Measurements from ENCODE around the gene OSBPL5.

OSBPL5 gene

DNA sequence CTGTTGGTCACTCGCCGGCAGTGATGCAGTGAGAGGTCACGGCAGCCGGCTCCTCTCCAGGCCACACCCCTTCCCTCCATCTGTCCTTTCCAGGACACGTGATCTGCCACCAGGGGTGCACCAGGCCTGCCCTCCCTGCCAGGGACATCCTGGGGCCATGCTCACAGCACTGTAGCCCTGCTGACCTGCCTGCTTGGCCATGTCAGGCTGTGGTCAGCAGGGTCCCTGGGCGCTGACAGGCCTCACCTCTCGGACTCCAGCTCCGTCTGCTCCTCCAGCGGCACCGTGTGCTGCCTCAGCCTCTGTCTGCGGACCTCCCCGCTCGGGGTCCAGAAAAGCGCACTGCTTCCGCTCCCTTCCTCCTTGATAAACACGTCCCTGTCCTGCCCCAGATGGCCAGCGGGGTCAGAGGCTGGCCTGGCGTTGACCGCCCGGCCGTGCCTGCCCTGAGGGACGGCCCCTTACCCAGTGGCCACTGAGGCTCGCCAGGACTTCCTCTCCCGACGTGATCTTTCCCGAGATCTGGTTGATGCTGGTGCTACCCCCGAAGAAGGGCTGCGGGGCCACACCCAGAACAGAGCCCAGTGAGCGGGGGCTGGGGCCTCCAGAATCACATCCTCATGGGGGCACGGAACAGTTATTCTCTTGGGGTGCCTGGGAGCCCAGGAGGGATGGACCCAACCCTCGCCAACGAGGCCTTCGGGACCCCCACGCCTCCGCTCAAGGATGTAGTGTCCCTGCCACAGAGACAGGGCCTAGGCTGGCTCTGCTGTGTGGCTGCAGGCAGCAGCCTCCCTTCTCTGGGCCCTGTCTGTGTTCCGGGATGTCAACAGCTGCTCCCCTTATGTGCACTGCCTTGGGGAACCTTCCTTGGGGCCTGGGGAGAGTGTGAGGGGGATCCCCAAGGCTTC, 71.6 kb downstream of the OSBPL5 start:
- H3K4me3 ChIP-seq (ENCODE audit: control insufficient read depth in 1 of 7, extremely low read depth in 1 of 7, insufficient read depth in 4 of 7, low read depth in 2 of 7, low read length in 6 of 7) = no peak overlapping the region
- POLR2A ChIA-PET = no interaction called here
- H3K27ac ChIP-seq (ENCODE audit: insufficient read depth in 1 of 2, low read depth in 1 of 2, low read length in 2 of 2, poor library complexity in 1 of 2, severe bottlenecking in 2 of 2) = no peak overlapping the region
- WGBS (ENCODE audit: insufficient coverage) = 92% methylated on average over 32 of the region's 36 CpGs
- peaks cover 0 to 30% (median 12%) of the 10 kb centered on the region in 4 experiments for H3K36me3 ChIP-seq (ENCODE audit: control insufficient read depth in 4 of 4, insufficient read depth in 4 of 4, low read length in 3 of 4)
- H3K4me1 ChIP-seq (ENCODE audit: control extremely low read depth in 1 of 4, control insufficient read depth in 4 of 4, insufficient read depth in 4 of 4, low read length in 3 of 4) = peaks cover 0 to 6% (median under 1%) of the 10 kb centered on the region in 4 experiments
- H3K9me3 ChIP-seq (ENCODE audit: control extremely low read depth in 1 of 5, control insufficient read depth in 4 of 5, insufficient read depth in 2 of 5, low read depth in 1 of 5, low read length in 4 of 5) = no peaks in the 10 kb centered on the region
- no peak for DNase-seq
- CTCF ChIA-PET = interaction anchor here (1.1 to 6.8 kb wide), 3 partner anchors 43 to 122 kb away, joined by 3 to 87 read pairs (median 44); no protein-coding TSS in a partner anchor
- no peaks in the 10 kb centered on the region for H3K27me3 ChIP-seq (replicated peaks in 2 of 5; ENCODE audit: control insufficient read depth in 4 of 5, insufficient read depth in 5 of 5, low read length in 4 of 5)

DNA sequence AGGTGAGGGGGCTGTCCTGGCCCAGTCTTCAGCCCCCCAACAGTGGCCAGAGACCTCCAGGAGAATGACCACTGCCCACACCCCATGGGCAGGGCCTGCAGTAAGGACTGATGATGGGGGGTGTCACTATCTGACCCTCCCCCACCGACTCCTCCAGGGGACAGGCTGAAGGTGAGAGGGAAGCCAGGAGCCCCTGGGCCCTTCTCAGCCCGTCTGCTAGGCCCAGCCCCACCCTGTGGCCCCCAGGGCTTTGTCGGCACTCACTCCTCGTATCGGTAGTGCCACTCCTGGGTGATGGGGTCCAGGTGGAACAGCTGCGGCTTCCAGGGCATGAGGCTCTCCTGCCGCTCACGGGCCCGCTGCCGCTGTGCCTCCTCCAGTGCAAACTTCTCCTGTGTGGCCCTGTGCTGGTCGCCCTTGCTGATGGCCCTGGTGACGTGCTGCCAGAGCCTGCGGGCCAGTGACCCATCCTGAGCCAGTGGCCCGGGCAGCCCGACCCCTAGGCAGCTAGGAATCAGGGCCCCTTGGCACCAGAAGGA, 72.4 kb downstream of the OSBPL5 start:
- 95% methylated on average over 11 of the region's 15 CpGs for WGBS (ENCODE audit: insufficient coverage)
- no peak overlapping the region for H3K4me3 ChIP-seq (ENCODE audit: control insufficient read depth in 1 of 7, extremely low read depth in 1 of 7, insufficient read depth in 4 of 7, low read depth in 2 of 7, low read length in 6 of 7)
- DNase-seq = no peak
- no peaks in the 10 kb centered on the region for H3K9me3 ChIP-seq (ENCODE audit: control extremely low read depth in 1 of 5, control insufficient read depth in 4 of 5, insufficient read depth in 2 of 5, low read depth in 1 of 5, low read length in 4 of 5)
- ChIA-PET CTCF (interaction anchor here (0.9 to 6.8 kb wide), 6 partner anchors 11 to 122 kb away, joined by 3 to 87 read pairs (median 4); no protein-coding TSS in a partner anchor), POLR2A (no interaction called here)
- H3K4me1 ChIP-seq (ENCODE audit: control extremely low read depth in 1 of 4, control insufficient read depth in 4 of 4, insufficient read depth in 4 of 4, low read length in 3 of 4) = peaks cover 0 to 14% (median 6%) of the 10 kb centered on the region in 4 experiments
- H3K27ac ChIP-seq (ENCODE audit: insufficient read depth in 1 of 2, low read depth in 1 of 2, low read length in 2 of 2, poor library complexity in 1 of 2, severe bottlenecking in 2 of 2) = no peak overlapping the region
- no peaks in the 10 kb centered on the region for H3K27me3 ChIP-seq (replicated peaks in 2 of 5; ENCODE audit: control insufficient read depth in 4 of 5, insufficient read depth in 5 of 5, low read length in 4 of 5)
- H3K36me3 ChIP-seq (ENCODE audit: control insufficient read depth in 4 of 4, insufficient read depth in 4 of 4, low read length in 3 of 4) = peaks cover 0 to 30% (median 12%) of the 10 kb centered on the region in 4 experiments

DNA sequence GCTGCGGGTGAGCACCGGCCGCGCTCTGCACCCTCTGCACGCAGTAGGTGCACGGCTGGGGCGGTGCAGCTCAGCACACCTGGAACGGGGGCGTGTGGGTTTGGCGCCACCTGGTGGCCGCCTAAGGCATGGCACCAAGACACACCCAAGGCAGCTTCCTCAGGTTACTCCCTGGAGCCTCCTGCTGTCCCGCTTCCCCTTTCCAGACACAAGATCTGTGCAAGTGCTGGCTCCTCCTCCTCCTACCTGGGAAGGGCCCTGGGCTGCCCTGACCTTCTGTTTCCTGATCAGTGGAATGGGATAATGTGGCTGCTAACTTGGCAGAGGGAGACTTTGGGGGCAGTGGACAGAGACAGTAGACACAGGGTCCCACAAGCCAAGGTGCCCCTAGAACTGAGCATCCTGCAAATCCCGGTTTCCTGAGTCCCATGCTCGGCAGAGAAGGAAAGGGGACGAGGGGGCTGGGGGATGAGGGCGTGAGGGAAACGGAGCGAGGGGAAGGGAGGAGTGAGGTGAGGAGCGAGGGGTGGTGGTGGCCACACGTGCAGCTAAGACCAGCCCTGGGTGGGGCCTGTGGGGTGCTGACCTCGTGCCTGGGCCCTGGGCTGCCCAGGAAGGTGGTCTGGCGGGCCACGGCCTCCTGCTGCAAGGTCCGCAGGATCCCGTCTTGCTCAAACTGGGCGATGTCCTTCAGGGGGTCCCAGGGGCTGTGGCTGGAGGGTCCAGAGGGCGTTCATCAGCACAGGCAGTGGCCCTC, 73.1 kb downstream of the OSBPL5 start:
- POLR2A ChIA-PET = no interaction called here
- 33% methylated on average over 19 of the region's 27 CpGs for WGBS (ENCODE audit: insufficient coverage)
- H3K27me3 ChIP-seq (replicated peaks in 2 of 5; ENCODE audit: control insufficient read depth in 4 of 5, insufficient read depth in 5 of 5, low read length in 4 of 5) = no peaks in the 10 kb centered on the region
- peaks cover 0 to 15% (median 6%) of the 10 kb centered on the region in 4 experiments for H3K4me1 ChIP-seq (ENCODE audit: control extremely low read depth in 1 of 4, control insufficient read depth in 4 of 4, insufficient read depth in 4 of 4, low read length in 3 of 4)
- DNase-seq = peak; percentile 43 to 54 (median 45)
- no peak overlapping the region for H3K4me3 ChIP-seq (ENCODE audit: control insufficient read depth in 1 of 7, extremely low read depth in 1 of 7, insufficient read depth in 4 of 7, low read depth in 2 of 7, low read length in 6 of 7)
- H3K9me3 ChIP-seq (ENCODE audit: control extremely low read depth in 1 of 5, control insufficient read depth in 4 of 5, insufficient read depth in 2 of 5, low read depth in 1 of 5, low read length in 4 of 5) = no peaks in the 10 kb centered on the region
- CTCF ChIA-PET = interaction anchor here (0.6 to 6.8 kb wide), 21 partner anchors 12 to 559 kb away, joined by 3 to 87 read pairs (median 5); no protein-coding TSS in a partner anchor
- H3K36me3 ChIP-seq (ENCODE audit: control insufficient read depth in 4 of 4, insufficient read depth in 4 of 4, low read length in 3 of 4) = peaks cover 0 to 30% (median 12%) of the 10 kb centered on the region in 4 experiments
- no peak overlapping the region for H3K27ac ChIP-seq (ENCODE audit: insufficient read depth in 1 of 2, low read depth in 1 of 2, low read length in 2 of 2, poor library complexity in 1 of 2, severe bottlenecking in 2 of 2)

DNA sequence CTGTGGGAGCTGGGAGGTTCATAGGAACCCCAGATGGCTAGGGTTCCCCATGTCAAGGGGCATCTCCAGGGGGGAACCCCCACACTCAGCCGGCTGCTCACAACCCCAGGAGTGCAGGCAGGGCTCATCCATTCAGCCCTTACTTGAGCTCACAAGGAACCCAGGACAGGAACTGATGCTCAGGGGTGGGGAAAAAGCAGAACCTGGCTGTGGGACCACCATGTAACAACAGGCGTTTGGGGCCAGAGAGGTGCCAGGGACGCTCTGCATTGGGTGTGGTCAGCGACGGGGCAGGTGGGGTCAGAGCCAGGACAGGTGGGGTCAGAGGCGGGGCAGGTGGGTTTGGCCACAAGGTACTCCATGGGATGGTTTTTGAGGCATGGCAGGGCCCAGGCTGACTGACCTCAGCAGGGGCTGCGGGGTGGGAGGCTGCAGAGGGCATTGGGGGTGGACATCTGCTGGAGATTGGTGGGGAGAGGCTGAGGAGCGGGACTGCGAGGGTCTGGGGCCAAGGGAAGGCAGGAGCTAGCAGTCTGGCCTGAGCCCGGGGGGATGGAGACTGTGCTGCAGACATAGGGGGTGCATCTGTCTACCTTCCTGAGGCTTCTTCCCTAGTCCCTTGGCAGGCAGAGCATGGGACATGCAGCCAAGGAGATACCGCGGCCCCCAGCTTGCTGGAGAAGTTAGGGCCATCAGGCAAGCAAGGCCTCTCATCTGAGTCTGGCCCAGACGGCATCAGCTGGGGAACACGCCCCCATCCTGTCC, 73.8 kb downstream of the OSBPL5 start:
- DNase-seq = no peak
- Histone ChIP-seq H3K27ac (ENCODE audit: insufficient read depth in 1 of 2, low read depth in 1 of 2, low read length in 2 of 2, poor library complexity in 1 of 2, severe bottlenecking in 2 of 2) (no peak overlapping the region), H3K9me3 (ENCODE audit: control extremely low read depth in 1 of 5, control insufficient read depth in 4 of 5, insufficient read depth in 2 of 5, low read depth in 1 of 5, low read length in 4 of 5) (no peaks in the 10 kb centered on the region), H3K4me3 (ENCODE audit: control insufficient read depth in 1 of 7, extremely low read depth in 1 of 7, insufficient read depth in 4 of 7, low read depth in 2 of 7, low read length in 6 of 7) (no peak overlapping the region), H3K4me1 (ENCODE audit: control extremely low read depth in 1 of 4, control insufficient read depth in 4 of 4, insufficient read depth in 4 of 4, low read length in 3 of 4) (peaks cover 0 to 15% (median 6%) of the 10 kb centered on the region in 4 experiments), H3K27me3 (replicated peaks in 2 of 5; ENCODE audit: control insufficient read depth in 4 of 5, insufficient read depth in 5 of 5, low read length in 4 of 5) (no peaks in the 10 kb centered on the region), H3K36me3 (ENCODE audit: control insufficient read depth in 4 of 4, insufficient read depth in 4 of 4, low read length in 3 of 4) (peaks cover 0 to 30% (median 12%) of the 10 kb centered on the region in 4 experiments)
- ChIA-PET CTCF (interaction anchor here (0.6 to 6.8 kb wide), 24 partner anchors 12 to 560 kb away, joined by 3 to 87 read pairs (median 4); no protein-coding TSS in a partner anchor), POLR2A (no interaction called here)
- WGBS (ENCODE audit: insufficient coverage) = 83% methylated on average over 13 of the region's 14 CpGs

DNA sequence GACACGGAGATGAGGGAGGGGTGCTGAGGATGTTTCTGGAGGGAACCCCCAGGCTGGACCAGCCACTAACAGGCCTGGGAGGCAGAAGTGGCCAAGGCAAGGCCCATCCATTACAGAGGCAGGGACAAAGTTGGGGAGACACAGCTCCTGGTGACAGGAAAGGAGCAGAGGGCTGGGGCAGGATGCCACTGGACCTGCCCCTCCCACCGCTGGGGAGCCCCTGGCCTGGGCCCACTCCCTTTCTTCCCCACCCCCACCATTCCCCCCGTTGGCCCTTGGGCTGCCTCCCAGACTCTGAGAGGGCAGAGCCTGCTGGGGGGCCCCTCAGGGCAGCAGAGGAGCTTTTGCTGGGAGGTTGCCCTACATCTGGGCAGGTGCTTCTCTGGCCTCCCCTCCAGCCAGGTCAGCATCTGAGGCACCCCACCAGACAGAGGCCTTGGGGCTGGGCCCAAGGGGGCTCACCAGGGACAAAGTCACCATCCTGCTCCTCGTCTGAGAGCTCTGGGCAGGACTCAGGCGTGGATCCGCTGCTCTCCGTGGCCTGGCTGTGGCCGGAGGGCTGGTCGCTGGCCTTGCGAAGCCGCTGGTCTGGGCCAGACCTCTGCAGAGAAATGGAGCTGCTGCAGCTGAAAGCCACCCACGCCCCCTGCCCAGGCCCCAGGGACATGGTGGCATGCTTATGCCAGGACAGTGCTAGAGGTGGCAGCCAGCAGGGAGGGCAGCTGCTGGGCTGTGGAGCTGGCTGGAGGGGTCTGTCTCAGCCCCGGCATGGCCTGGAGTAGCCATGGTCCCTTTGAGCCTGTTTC, 74.8 kb downstream of the OSBPL5 start:
- Histone ChIP-seq H3K9me3 (ENCODE audit: control extremely low read depth in 1 of 5, control insufficient read depth in 4 of 5, insufficient read depth in 2 of 5, low read depth in 1 of 5, low read length in 4 of 5) (no peaks in the 10 kb centered on the region), H3K36me3 (ENCODE audit: control insufficient read depth in 4 of 4, insufficient read depth in 4 of 4, low read length in 3 of 4) (peaks cover 0 to 27% (median 10%) of the 10 kb centered on the region in 4 experiments), H3K4me3 (ENCODE audit: control insufficient read depth in 1 of 7, extremely low read depth in 1 of 7, insufficient read depth in 4 of 7, low read depth in 2 of 7, low read length in 6 of 7) (no peak overlapping the region), H3K27me3 (replicated peaks in 2 of 5; ENCODE audit: control insufficient read depth in 4 of 5, insufficient read depth in 5 of 5, low read length in 4 of 5) (peaks cover 0 to 1% (median 0%) of the 10 kb centered on the region in 5 experiments), H3K27ac (ENCODE audit: insufficient read depth in 1 of 2, low read depth in 1 of 2, low read length in 2 of 2, poor library complexity in 1 of 2, severe bottlenecking in 2 of 2) (no peak overlapping the region), H3K4me1 (ENCODE audit: control extremely low read depth in 1 of 4, control insufficient read depth in 4 of 4, insufficient read depth in 4 of 4, low read length in 3 of 4) (peaks cover 0 to 15% (median 6%) of the 10 kb centered on the region in 4 experiments)
- whole genome bisulfite sequencing (ENCODE audit: insufficient coverage) = 98% methylated on average over 11 of the region's 13 CpGs
- ChIA-PET POLR2A (no interaction called here), CTCF (interaction anchor here (0.7 to 6.8 kb wide), 16 partner anchors 12 to 559 kb away, joined by 3 to 87 read pairs (median 6); no protein-coding TSS in a partner anchor)
- no peak for DNase-seq

All from common myeloid progenitor, CD34-positive (primary cell).